HG03175 (cell line): ENCODE results near the gene TENM3.
"Not testable (repeated sequence)": the region's sequence is repeated elsewhere in the genome, so short reads cannot be mapped to it uniquely, and the experiment has no call there.

Experiments used
- ATAC-seq: cut with Tn5 transposase; IDR thresholded peaks from one replicate; pipeline ENCODE4 v1.9.1; 2021; ENCODE audit warnings: mild to moderate bottlenecking, moderate library complexity; ENCODE audit not compliant: unreplicated experiment

The TENM3 gene

GRCh38 chr4:182801636-182802035 lies 558.4 kb downstream of the TENM3 start:
- no peak for ATAC-seq

GRCh38 chr4:182802621-182803020 lies 559.4 kb downstream of the TENM3 start:
- no peak for ATAC-seq

- ATAC-seq: no peak
Measured at GRCh38 chr4:182803235-182803634, 560.0 kb downstream of the TENM3 start.

- no peak for ATAC-seq
Measured at GRCh38 chr4:182804131-182804530, 560.9 kb downstream of the TENM3 start.

- ATAC-seq: no peak
Measured at GRCh38 chr4:182805321-182805720, 562.1 kb downstream of the TENM3 start.

GRCh38 chr4:182805750-182806149 lies 562.5 kb downstream of the TENM3 start:
- ATAC-seq: no peak

- peak; percentile 57 for ATAC-seq
Measured at GRCh38 chr4:182806259-182807252, 563.4 kb downstream of the TENM3 start.

GRCh38 chr4:182807346-182807745 lies 564.1 kb downstream of the TENM3 start:
- ATAC-seq: no peak

- ATAC-seq: no peak
Measured at GRCh38 chr4:182807767-182808548, 564.8 kb downstream of the TENM3 start.

GRCh38 chr4:182808673-182809416 lies 565.6 kb downstream of the TENM3 start:
- ATAC-seq: peak; percentile 91

- ATAC-seq: peak; percentile 41
Measured at GRCh38 chr4:182809417-182810102, 566.4 kb downstream of the TENM3 start.

GRCh38 chr4:182810103-182810615 lies 567.0 kb downstream of the TENM3 start:
- ATAC-seq: no peak

- ATAC-seq: no peak
Measured at GRCh38 chr4:182812916-182813315, 569.7 kb downstream of the TENM3 start.

- ATAC-seq: not testable (repeated sequence)
Measured at GRCh38 chr4:182814065-182814464, 570.9 kb downstream of the TENM3 start.

- ATAC-seq: no peak
Measured at GRCh38 chr4:182818926-182819730, 575.9 kb downstream of the TENM3 start.

- ATAC-seq: no peak
Measured at GRCh38 chr4:182819751-182820150, 576.5 kb downstream of the TENM3 start.

- ATAC-seq: no peak
Measured at GRCh38 chr4:182822554-182822953, 579.4 kb downstream of the TENM3 start.

GRCh38 chr4:182823576-182823975 lies 580.4 kb downstream of the TENM3 start:
- peak; percentile 76 for ATAC-seq

GRCh38 chr4:182825003-182825402 lies 581.8 kb downstream of the TENM3 start:
- no peak for ATAC-seq
